SU-DHL-6 (cell line): ENCODE results near the gene HNRNPU.

ENCODE experiments used
- H2AFZ ChIP-seq: fragments of 200-600 bp; sonication (generic); 2 replicates; pipeline ENCODE4 v1.6.1; 2014; ENCODE audit warnings: low read depth, mild to moderate bottlenecking, moderate library complexity, mixed read lengths, antibody characterized with exemption, low read length; ENCODE audit not compliant: severe bottlenecking
- H3F3A ChIP-seq: fragments of 200-600 bp; shearing (Covaris generic); 2 replicates; pipeline ENCODE4 v1.6.0; 2016; ENCODE audit warnings: antibody characterized with exemption, mild to moderate bottlenecking; ENCODE audit not compliant: insufficient read depth
- H3K27ac ChIP-seq: fragments of 200-600 bp; sonication (generic); 2 replicates; pipeline ENCODE4 v1.5.1; 2016; ENCODE audit warnings: low read depth, mild to moderate bottlenecking, low read length, moderate library complexity, mixed read lengths
- H3K27me3 ChIP-seq: fragments of 200-600 bp; sonication (generic), shearing (Covaris generic); 2 replicates; pipeline ENCODE4 v1.6.0; 2014; ENCODE audit warnings: mild to moderate bottlenecking, low read length
- H3K36me3 ChIP-seq: fragments of 200-600 bp; sonication (generic); 2 replicates; pipeline ENCODE4 v1.6.1; 2014; ENCODE audit warnings: mild to moderate bottlenecking, low read length, mixed read lengths
- H3K4me2 ChIP-seq: fragments of 300-600, 200-600 bp; shearing (Covaris generic), sonication (generic); 2 replicates; pipeline ENCODE4 v1.6.0; 2014; ENCODE audit warnings: low read length, low read depth, mild to moderate bottlenecking; ENCODE audit not compliant: poor library complexity, severe bottlenecking
- H3K4me3 ChIP-seq: fragments of 200-600 bp; sonication (generic); 2 replicates; pipeline ENCODE4 v1.5.1; 2014; ENCODE audit warnings: antibody characterized with exemption, low read length, mild to moderate bottlenecking, mixed read lengths; ENCODE audit not compliant: insufficient read depth, poor library complexity, severe bottlenecking
- H3K79me2 ChIP-seq: fragments of 200-600 bp; sonication (generic); 2 replicates; pipeline ENCODE4 v1.6.1; 2014; ENCODE audit warnings: mild to moderate bottlenecking, low read length, moderate library complexity; ENCODE audit not compliant: insufficient read depth
- H3K9ac ChIP-seq: fragments of 200-600 bp; sonication (generic); 2 replicates; pipeline ENCODE4 v1.7.0; 2014; ENCODE audit warnings: mild to moderate bottlenecking, low read length
- H3K9me2 ChIP-seq: fragments of 200-600 bp; sonication (generic); replicated peaks from 2 replicates; pipeline ENCODE4 v1.6.1; 2014; ENCODE audit warnings: low read length; ENCODE audit not compliant: insufficient read depth
- H3K9me3 ChIP-seq: fragments of 200-600 bp; sonication (generic); 2 replicates; pipeline ENCODE4 v1.6.1; 2014; ENCODE audit warnings: low read length, mixed read lengths; ENCODE audit not compliant: insufficient read depth
- H4K20me1 ChIP-seq: fragments of 200-600 bp; sonication (generic); 2 replicates; pipeline ENCODE4 v1.6.1; 2014; ENCODE audit warnings: low read depth, mild to moderate bottlenecking, antibody characterized with exemption, low read length, moderate library complexity, mixed read lengths
- CTCF ChIP-seq: fragments of 200-600 bp; sonication (generic); IDR thresholded peaks from one replicate; pipeline ENCODE4 v1.5.1; 2017; ENCODE audit warnings: antibody characterized with exemption, mild to moderate bottlenecking, low read length, moderate library complexity; ENCODE audit not compliant: insufficient read depth, poor library complexity, severe bottlenecking
- EZH2phosphoT487 ChIP-seq: fragments of 200-600 bp; sonication (generic), shearing (Covaris generic); conservative IDR thresholded peaks from 2 replicates; pipeline ENCODE4 v1.6.1; 2018; ENCODE audit warnings: mild to moderate bottlenecking, antibody characterized with exemption, low read length, moderate library complexity, mixed read lengths

Gene HNRNPU

GRCh38 chr1:244850099-244850852, 14.1 kb downstream of the HNRNPU start:
- H3K4me3 ChIP-seq, result no peak overlapping the region
- H2AFZ ChIP-seq, result no peak overlapping the region
- H3K9me2 ChIP-seq, result no peaks in the 10 kb centered on the region
- H3K79me2 ChIP-seq, result peaks cover 19% of the 10 kb centered on the region; the same call in 1 of the 2 replicates
- H3F3A ChIP-seq, result peaks cover 95% of the 10 kb centered on the region
- H3K36me3 ChIP-seq, result peaks cover 92% of the 10 kb centered on the region
- H4K20me1 ChIP-seq, result peaks cover 38% of the 10 kb centered on the region
- H3K9ac ChIP-seq, result no peak overlapping the region
- H3K27me3 ChIP-seq, result no peaks in the 10 kb centered on the region
- no peak overlapping the region for H3K4me2 ChIP-seq
- no peak for TF ChIP-seq CTCF
- no peak for TF ChIP-seq EZH2phosphoT487
- H3K27ac ChIP-seq, result no peak overlapping the region
- H3K9me3 ChIP-seq, result no peaks in the 10 kb centered on the region

- Histone ChIP-seq H3K9me3 (no peaks in the 10 kb centered on the region), H3F3A (peaks cover 95% of the 10 kb centered on the region), H3K9me2 (no peaks in the 10 kb centered on the region), H4K20me1 (peaks cover 31% of the 10 kb centered on the region), H2AFZ (no peak overlapping the region), H3K27me3 (no peaks in the 10 kb centered on the region), H3K4me2 (no peak overlapping the region), H3K36me3 (peaks cover 91% of the 10 kb centered on the region), H3K9ac (no peak overlapping the region), H3K4me3 (no peak overlapping the region), H3K79me2 (peaks cover 11% of the 10 kb centered on the region; the same call in 1 of the 2 replicates), H3K27ac (no peak overlapping the region)
- TF ChIP-seq CTCF (no peak), EZH2phosphoT487 (no peak)
Observed at GRCh38 chr1:244849189-244849866, 15.0 kb downstream of the HNRNPU start.

DNA sequence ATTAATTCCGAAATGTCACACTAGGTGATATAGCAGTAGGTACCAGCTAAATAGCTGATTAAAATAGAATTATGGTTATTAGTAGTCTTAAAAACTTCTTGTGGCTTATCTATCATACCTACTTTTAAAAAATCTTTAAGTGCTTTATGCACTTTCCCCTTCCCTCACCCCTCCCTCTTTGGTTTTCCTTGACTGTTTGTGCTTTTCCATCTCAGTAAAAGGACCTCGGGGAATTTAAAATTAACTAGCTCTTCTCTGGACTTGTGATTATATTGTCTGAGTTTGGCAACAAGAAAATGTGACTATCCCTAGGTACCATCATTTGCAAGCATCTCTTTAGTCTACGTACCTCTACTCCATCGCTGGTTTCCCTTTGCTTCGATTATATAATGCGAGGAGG, 17.7 kb downstream of the HNRNPU start:
- Histone ChIP-seq H3K9me3 (no peaks in the 10 kb centered on the region), H3K4me3 (no peak overlapping the region), H3K27ac (no peak overlapping the region), H3K27me3 (no peaks in the 10 kb centered on the region), H2AFZ (no peak overlapping the region), H3K36me3 (peaks cover 91% of the 10 kb centered on the region), H3F3A (peaks cover 97% of the 10 kb centered on the region), H4K20me1 (peaks cover 27% of the 10 kb centered on the region), H3K79me2 (peaks cover 10% of the 10 kb centered on the region; the same call in 1 of the 2 replicates), H3K9ac (no peak overlapping the region), H3K9me2 (no peaks in the 10 kb centered on the region), H3K4me2 (no peak overlapping the region)
- TF ChIP-seq CTCF, result no peak
- no peak for TF ChIP-seq EZH2phosphoT487
